IPS-15b (cell line): Measurements from ENCODE around the gene MS4A10.

Source experiments
- H3K27me3 ChIP-seq: one replicate; pipeline ENCODE4 v1.6.1; 2013; ENCODE audit warnings: low read length; ENCODE audit not compliant: control insufficient read depth, insufficient read depth
- H3K36me3 ChIP-seq: one replicate; pipeline ENCODE4 v1.6.1; 2013; ENCODE audit warnings: low read length; ENCODE audit not compliant: control insufficient read depth, insufficient read depth
- H3K4me1 ChIP-seq: one replicate; pipeline ENCODE4 v1.6.1; 2013; ENCODE audit warnings: mild to moderate bottlenecking, low read length; ENCODE audit not compliant: control insufficient read depth, insufficient read depth
- H3K4me3 ChIP-seq: one replicate; pipeline ENCODE4 v1.5.1; 2013; ENCODE audit warnings: low read depth, low read length
- H3K9ac ChIP-seq: one replicate; pipeline ENCODE4 v1.6.1; 2013; ENCODE audit warnings: low read depth, mild to moderate bottlenecking, low read length
- H3K9me3 ChIP-seq: one replicate; pipeline ENCODE4 v1.6.1; 2013; ENCODE audit warnings: mild to moderate bottlenecking, low read length; ENCODE audit not compliant: control insufficient read depth, insufficient read depth

MS4A10 gene

GRCh38 chr11:60834742-60835533 lies 49.8 kb downstream of the MS4A10 start:
- no peaks in the 10 kb centered on the region for H3K4me1 ChIP-seq
- no peaks in the 10 kb centered on the region for H3K36me3 ChIP-seq
- no peak overlapping the region for H3K4me3 ChIP-seq
- peaks cover 6% of the 10 kb centered on the region for H3K27me3 ChIP-seq
- H3K9me3 ChIP-seq, result no peaks in the 10 kb centered on the region
- H3K9ac ChIP-seq, result no peak overlapping the region

GRCh38 chr11:60835534-60835846 lies 50.4 kb downstream of the MS4A10 start:
- no peaks in the 10 kb centered on the region for H3K4me1 ChIP-seq
- no peaks in the 10 kb centered on the region for H3K9me3 ChIP-seq
- H3K4me3 ChIP-seq, result no peak overlapping the region

GRCh38 chr11:60836866-60837515 lies 51.9 kb downstream of the MS4A10 start:
- Histone ChIP-seq H3K4me3 (no peak overlapping the region), H3K36me3 (no peaks in the 10 kb centered on the region), H3K27me3 (peaks cover 6% of the 10 kb centered on the region), H3K9ac (no peak overlapping the region), H3K4me1 (peaks cover 5% of the 10 kb centered on the region), H3K9me3 (no peaks in the 10 kb centered on the region)

More at GRCh38 chr11:60835534-60835846, 50.4 kb downstream of the MS4A10 start:
- Histone ChIP-seq H3K9ac (no peak overlapping the region), H3K36me3 (no peaks in the 10 kb centered on the region), H3K27me3 (peaks cover 6% of the 10 kb centered on the region)

- Histone ChIP-seq H3K4me3 (no peak overlapping the region), H3K27me3 (peaks cover 6% of the 10 kb centered on the region), H3K9me3 (no peaks in the 10 kb centered on the region), H3K9ac (no peak overlapping the region), H3K36me3 (no peaks in the 10 kb centered on the region), H3K4me1 (peaks cover 6% of the 10 kb centered on the region)
Measured at GRCh38 chr11:60838132-60838531, 53.0 kb downstream of the MS4A10 start.

- no peaks in the 10 kb centered on the region for H3K36me3 ChIP-seq
- peak overlapping the region; percentile 47 for H3K9ac ChIP-seq
- peaks cover 6% of the 10 kb centered on the region for H3K27me3 ChIP-seq
- H3K4me1 ChIP-seq, result peaks cover 10% of the 10 kb centered on the region
- H3K9me3 ChIP-seq, result no peaks in the 10 kb centered on the region
- H3K4me3 ChIP-seq, result peak overlapping the region; percentile 46
Measured at GRCh38 chr11:60840470-60841430, 55.6 kb downstream of the MS4A10 start.

GRCh38 chr11:60841797-60842667 lies 56.9 kb downstream of the MS4A10 start, which contains the start of gene CCDC86:
Gene CCDC86, plus strand, starts transcription at chr11:60842113. Its CDS starts 12 bp downstream, at chr11:60842125.
- Histone ChIP-seq H3K4me1 (peaks cover 10% of the 10 kb centered on the region), H3K36me3 (peaks cover 4% of the 10 kb centered on the region), H3K9me3 (no peaks in the 10 kb centered on the region), H3K4me3 (peak within 1 kb of the TSS; percentile 90), H3K27me3 (peaks cover 6% of the 10 kb centered on the region), H3K9ac (peak within 1 kb of the TSS; percentile 87)

GRCh38 chr11:60842668-60843600 lies 57.8 kb downstream of the MS4A10 start:
- Histone ChIP-seq H3K4me1 (peaks cover 10% of the 10 kb centered on the region), H3K9ac (peak overlapping the region; percentile 87)

GRCh38 chr11:60844045-60844869 lies 59.1 kb downstream of the MS4A10 start:
- H3K4me1 ChIP-seq, result peaks cover 10% of the 10 kb centered on the region
- H3K9me3 ChIP-seq, result no peaks in the 10 kb centered on the region
- H3K9ac ChIP-seq, result no peak overlapping the region
- peaks cover 18% of the 10 kb centered on the region for H3K36me3 ChIP-seq
- peak overlapping the region; percentile 90 for H3K4me3 ChIP-seq
- H3K27me3 ChIP-seq, result no peaks in the 10 kb centered on the region

More at GRCh38 chr11:60842668-60843600, 57.8 kb downstream of the MS4A10 start:
- Histone ChIP-seq H3K9me3 (no peaks in the 10 kb centered on the region), H3K27me3 (no peaks in the 10 kb centered on the region), H3K4me3 (peak overlapping the region; percentile 90), H3K36me3 (peaks cover 7% of the 10 kb centered on the region)

GRCh38 chr11:60844870-60845221 lies 59.7 kb downstream of the MS4A10 start:
- Histone ChIP-seq H3K4me1 (peaks cover 10% of the 10 kb centered on the region), H3K27me3 (no peaks in the 10 kb centered on the region), H3K9me3 (no peaks in the 10 kb centered on the region), H3K36me3 (peaks cover 24% of the 10 kb centered on the region), H3K4me3 (no peak overlapping the region), H3K9ac (no peak overlapping the region)
